ENCODE measurements around the gene IRS2.

DNA sequence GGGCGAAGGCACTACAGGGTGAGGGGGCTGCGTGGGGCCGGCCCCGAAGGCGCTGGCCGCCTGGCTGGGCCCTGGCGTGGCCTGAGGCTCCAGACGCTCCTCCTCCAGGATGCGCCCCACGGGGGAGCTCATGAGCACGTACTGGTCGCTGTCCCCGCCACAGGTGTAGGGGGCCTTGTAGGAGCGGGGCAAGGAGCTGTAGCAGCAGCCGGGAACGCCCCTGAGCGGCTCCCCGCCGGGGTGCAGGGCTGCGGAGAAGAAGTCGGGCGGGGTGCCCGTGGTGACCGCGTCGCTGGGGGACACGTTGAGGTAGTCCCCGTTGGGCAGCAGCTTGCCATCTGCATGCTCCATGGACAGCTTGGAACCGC, 3.0 kb downstream of the IRS2 start:
- no peak for TF ChIP-seq POLR2A (IDR thresholded peaks at IDR 0.05)
- TF ChIP-seq, protein P1, sequence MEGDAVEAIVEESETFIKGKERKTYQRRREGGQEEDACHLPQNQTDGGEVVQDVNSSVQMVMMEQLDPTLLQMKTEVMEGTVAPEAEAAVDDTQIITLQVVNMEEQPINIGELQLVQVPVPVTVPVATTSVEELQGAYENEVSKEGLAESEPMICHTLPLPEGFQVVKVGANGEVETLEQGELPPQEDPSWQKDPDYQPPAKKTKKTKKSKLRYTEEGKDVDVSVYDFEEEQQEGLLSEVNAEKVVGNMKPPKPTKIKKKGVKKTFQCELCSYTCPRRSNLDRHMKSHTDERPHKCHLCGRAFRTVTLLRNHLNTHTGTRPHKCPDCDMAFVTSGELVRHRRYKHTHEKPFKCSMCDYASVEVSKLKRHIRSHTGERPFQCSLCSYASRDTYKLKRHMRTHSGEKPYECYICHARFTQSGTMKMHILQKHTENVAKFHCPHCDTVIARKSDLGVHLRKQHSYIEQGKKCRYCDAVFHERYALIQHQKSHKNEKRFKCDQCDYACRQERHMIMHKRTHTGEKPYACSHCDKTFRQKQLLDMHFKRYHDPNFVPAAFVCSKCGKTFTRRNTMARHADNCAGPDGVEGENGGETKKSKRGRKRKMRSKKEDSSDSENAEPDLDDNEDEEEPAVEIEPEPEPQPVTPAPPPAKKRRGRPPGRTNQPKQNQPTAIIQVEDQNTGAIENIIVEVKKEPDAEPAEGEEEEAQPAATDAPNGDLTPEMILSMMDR (IDR thresholded peaks at IDR 0.05), result no peak

Data from body of pancreas (tissue), 4 donors.